Central memory CD8-positive, alpha-beta T cell (primary cell): Measurements from ENCODE around the gene LAMA3.

ENCODE experiments used
- ATAC-seq: fragments of 150-1000 bp; cut with Tn5 transposase; replicated peaks from 2 replicates; pipeline ENCODE4 v1.10.0; 2022; ENCODE audit warnings: mild to moderate bottlenecking, moderate FRiP score, moderate number of reproducible peaks; ENCODE audit not compliant: poor library complexity, severe bottlenecking; ENCODE audit errors: extremely low read depth
- DNase-seq, 2 donors: peaks; one replicate each; pipeline ENCODE4 v3.0.0; 2021; ENCODE audit warnings: low spot score in 2 of 2
- H3K27ac Mint-ChIP-seq: one replicate; pipeline ENCODE4 v1.8.0; 2022; ENCODE audit warnings: low read depth, mild to moderate bottlenecking, moderate library complexity, mixed read lengths
- H3K27me3 Mint-ChIP-seq: one replicate; pipeline ENCODE4 v1.8.0; 2022; ENCODE audit warnings: mixed read lengths
- H3K36me3 Mint-ChIP-seq: one replicate; pipeline ENCODE4 v1.8.0; 2022; ENCODE audit warnings: mild to moderate bottlenecking, moderate library complexity, mixed read lengths; ENCODE audit not compliant: insufficient read depth
- H3K4me1 Mint-ChIP-seq: one replicate; pipeline ENCODE4 v1.8.0; 2022; ENCODE audit warnings: mixed read lengths
- H3K4me3 Mint-ChIP-seq: one replicate; pipeline ENCODE4 v1.8.0; 2022; ENCODE audit warnings: mild to moderate bottlenecking, moderate library complexity, mixed read lengths
- H3K9me3 Mint-ChIP-seq: one replicate; pipeline ENCODE4 v1.8.0; 2022; ENCODE audit warnings: mixed read lengths

Gene LAMA3

DNA sequence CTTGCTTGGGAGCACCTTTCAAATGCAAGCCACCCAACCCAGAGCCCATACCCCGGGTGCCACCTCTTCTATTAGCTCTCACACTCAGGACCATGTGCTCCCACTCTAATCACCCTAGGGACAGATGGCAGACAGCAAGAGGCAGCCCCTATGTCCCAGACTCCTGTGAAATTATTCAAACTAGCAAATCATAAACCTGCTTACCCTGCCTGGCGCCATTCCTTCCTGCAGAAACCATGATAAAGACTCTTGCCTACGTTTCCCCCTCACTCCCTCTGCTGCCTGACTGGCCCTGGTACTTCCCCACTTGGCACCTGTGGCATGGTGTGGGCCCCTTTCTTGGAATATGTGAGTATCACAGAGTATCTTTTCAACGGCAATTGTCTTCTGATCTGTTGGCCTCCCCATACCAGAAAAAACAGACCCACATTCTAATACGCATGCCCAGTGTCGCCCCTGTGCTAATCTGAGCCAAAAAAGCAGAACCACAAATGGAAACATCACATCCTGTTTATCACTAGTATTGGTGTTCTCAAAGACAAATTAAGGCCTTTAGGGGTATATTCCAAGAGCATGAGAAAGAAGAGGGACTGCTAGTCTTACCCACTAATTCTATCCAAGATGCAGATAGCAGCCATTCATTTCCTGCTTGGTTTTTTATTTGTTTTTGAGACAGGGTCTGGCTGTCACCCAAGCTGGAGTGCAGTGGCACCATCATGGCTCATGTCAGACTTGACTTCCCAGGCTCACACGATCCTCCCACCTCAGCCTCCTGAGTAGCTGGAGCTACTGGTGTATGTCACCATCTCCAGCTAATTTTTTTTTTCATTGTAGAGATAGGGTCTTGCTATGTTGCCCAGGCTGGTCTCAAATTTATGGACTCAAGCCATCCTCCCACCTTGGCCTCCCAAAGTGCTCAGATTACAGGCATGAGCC, 281.2 kb downstream of the LAMA3 start:
- ATAC-seq (peak; percentile 59), DNase-seq (peak in 1 of 2 donors; percentile 51)
- peak overlapping the region; percentile 94 for H3K27ac Mint-ChIP-seq
- H3K4me1 Mint-ChIP-seq = peaks cover 81% of the 10 kb centered on the region
- peak overlapping the region; percentile 55 for H3K4me3 Mint-ChIP-seq
- H3K9me3 Mint-ChIP-seq = no peaks in the 10 kb centered on the region
- H3K27me3 Mint-ChIP-seq = no peaks in the 10 kb centered on the region
- H3K36me3 Mint-ChIP-seq = peaks cover 7% of the 10 kb centered on the region

DNA sequence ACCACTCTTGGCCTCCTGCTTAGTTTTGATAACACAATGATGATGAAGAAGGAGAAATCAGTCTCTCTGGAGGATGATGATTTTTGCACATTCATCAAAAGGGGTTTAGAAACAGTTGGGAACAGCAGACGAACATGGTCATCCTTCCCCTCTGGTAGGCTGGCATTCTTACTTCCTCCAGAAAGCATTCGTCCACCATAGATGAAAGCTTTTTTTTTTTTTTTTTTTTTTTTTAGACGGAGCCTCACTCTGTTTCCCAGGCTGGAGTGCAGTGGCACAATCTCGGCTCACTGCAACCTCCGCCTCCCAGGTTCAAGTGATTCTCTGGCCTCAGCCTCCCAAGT, 281.8 kb downstream of the LAMA3 start:
- H3K4me3 Mint-ChIP-seq = peak overlapping the region; percentile 55
- no peak for DNase-seq
- peak overlapping the region; percentile 94 for H3K27ac Mint-ChIP-seq
- H3K36me3 Mint-ChIP-seq = peaks cover 7% of the 10 kb centered on the region
- H3K4me1 Mint-ChIP-seq = peaks cover 76% of the 10 kb centered on the region
- no peak for ATAC-seq
- no peaks in the 10 kb centered on the region for H3K27me3 Mint-ChIP-seq
- no peaks in the 10 kb centered on the region for H3K9me3 Mint-ChIP-seq

DNA sequence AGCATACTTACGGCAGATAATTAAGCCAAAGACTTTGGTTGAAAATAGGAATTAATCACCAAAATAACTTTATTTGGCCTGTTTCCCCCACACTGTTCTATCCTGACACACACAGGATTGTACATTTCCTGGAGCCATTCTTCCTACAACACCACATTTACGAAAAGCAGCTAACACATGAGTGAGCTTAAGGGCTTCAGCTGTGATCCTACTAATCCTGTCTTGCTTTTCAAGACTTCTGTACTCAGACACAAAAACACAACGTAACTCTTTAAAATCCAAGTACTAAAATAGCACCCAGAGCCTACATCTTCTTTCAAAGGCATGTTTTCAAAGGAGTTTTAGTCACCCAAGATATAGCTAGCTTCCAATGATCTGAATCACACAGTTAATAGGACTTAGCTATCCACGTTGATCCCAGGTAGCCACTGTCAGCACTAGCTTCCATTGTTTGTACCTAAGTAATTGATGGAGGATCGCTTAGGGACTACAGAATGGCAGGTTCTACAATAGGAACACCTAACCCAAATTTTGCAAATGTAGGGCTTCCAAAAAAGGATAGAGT, 282.5 kb downstream of the LAMA3 start:
- no peak for DNase-seq
- no peak for ATAC-seq
- Mint-ChIP-seq H3K27me3 (no peaks in the 10 kb centered on the region), H3K4me1 (peaks cover 75% of the 10 kb centered on the region), H3K27ac (peak overlapping the region; percentile 95), H3K36me3 (peaks cover 7% of the 10 kb centered on the region), H3K9me3 (no peaks in the 10 kb centered on the region), H3K4me3 (no peak overlapping the region)

DNA sequence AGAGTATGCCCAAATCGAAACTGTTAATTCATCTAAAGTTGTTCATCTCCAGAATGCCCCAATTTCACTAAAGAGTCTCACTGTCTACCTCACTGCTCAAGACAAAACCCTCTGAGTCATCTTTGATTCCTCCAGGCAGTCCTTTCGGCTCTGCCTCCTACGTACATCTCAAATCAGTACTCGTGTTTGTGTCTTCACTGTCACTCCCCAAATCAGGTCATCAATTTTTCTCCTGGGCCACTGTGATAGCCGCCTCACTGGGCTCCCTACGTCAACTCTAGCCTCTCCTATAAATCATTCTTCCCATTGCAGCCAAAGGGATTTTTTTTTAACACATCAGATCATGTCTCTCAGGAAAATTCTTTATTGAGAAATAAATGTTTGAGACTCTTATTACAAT, 283.2 kb downstream of the LAMA3 start:
- Mint-ChIP-seq H3K36me3 (peaks cover 7% of the 10 kb centered on the region), H3K27ac (peak overlapping the region; percentile 95), H3K4me3 (peak overlapping the region; percentile 43), H3K4me1 (peaks cover 73% of the 10 kb centered on the region), H3K27me3 (no peaks in the 10 kb centered on the region), H3K9me3 (no peaks in the 10 kb centered on the region)
- DNase-seq (peak in 1 of 2 donors; percentile 15), ATAC-seq (peak; percentile 68)

DNA sequence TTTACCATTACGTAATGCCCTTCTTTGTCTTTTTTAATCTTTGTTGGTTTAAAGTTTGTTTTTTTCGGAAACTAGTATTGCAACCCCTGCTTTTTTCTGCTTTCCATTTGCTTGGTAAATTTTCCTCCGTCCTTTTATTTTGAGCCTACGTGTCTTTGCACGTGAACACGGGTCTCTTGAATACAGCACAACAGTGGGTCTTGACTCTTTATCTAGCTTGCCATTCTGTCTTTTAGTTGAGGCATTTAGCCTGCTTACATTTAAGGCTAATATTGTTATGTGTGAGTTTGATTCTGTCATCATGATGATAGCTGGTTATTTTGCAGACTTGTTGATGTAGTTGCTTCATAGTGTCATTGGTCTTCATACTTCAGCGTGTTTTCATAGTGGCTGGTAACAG, 287.9 kb downstream of the LAMA3 start:
- DNase-seq (no peak), ATAC-seq (no peak)
- Mint-ChIP-seq H3K27ac (no peak overlapping the region), H3K4me3 (no peak overlapping the region), H3K4me1 (peaks cover 43% of the 10 kb centered on the region), H3K27me3 (no peaks in the 10 kb centered on the region), H3K9me3 (no peaks in the 10 kb centered on the region), H3K36me3 (peaks cover 5% of the 10 kb centered on the region)

DNA sequence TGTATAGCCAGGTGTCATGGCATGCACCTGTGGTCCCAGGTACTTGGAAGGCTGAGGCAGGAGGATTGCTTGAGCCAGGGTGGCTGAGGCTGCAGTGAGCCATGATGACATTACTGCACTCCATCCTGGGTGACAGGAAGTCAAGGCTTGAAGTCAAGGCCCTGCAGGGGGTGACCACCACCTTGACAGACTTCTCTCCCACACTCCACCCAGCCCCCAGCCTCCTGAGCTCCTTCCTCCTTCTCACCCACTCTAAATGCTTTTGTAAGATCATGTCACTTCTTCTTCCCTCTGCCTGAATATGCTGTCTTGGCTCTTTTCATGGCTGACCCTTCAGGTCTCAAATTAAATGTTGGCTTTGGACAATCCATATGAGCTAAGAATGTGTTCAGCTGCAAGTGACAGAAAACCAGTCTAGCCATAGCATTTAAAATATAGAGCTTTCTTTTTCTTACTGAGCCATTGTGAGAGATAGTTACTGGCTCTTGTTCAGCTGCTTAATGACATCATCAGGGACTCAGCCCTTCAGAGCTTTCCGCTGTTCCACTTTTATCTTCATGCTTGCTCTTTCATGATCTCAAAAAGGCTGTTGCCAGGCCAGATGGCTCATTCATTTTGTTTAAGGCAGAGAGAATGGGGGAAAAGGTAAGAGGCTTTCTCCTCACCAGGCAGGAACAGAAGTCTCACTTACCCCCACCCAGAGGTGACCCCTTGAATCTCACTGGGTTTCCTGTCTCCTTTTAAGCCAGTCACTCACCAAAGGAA, 288.6 kb downstream of the LAMA3 start:
- Mint-ChIP-seq H3K4me1 (peaks cover 36% of the 10 kb centered on the region), H3K27me3 (no peaks in the 10 kb centered on the region), H3K36me3 (peaks cover 4% of the 10 kb centered on the region), H3K27ac (peak overlapping the region; percentile 77), H3K4me3 (peak overlapping the region; percentile 33), H3K9me3 (no peaks in the 10 kb centered on the region)
- ATAC-seq (no peak), DNase-seq (no peak)

DNA sequence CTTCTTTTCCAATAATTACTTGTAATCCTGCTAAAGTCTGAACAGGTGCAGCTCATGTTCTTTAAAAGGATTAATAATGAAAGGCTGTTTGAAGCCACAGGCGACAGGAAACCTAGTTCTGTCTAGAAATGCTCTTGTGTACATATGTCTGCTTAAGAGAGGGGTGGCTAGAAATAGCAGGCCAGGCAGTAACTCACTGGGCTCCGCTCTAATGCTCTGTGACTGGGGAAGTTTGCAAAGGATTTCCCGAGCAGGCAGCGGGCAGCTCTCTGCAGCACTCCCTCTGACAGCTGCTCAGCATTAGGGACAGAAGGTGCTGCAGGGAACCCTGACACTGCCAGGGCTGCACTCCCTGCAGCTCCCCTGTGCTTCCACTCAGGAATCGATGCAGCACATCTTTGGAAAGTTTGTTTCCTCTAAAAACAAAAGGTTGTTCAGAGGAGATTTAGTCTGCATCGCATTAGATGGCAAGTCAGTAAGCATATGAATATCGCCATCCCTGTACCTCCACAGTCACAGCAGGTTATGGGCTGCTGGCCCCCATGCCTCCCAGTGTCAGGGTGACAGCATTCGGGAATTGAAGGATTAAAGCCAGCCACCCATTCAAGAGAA, 292.2 kb downstream of the LAMA3 start:
- Mint-ChIP-seq H3K4me1 (peaks cover 20% of the 10 kb centered on the region), H3K9me3 (no peaks in the 10 kb centered on the region), H3K4me3 (no peak overlapping the region), H3K27ac (no peak overlapping the region), H3K36me3 (peaks cover 2% of the 10 kb centered on the region), H3K27me3 (no peaks in the 10 kb centered on the region)
- DNase-seq (no peak), ATAC-seq (no peak)

DNA sequence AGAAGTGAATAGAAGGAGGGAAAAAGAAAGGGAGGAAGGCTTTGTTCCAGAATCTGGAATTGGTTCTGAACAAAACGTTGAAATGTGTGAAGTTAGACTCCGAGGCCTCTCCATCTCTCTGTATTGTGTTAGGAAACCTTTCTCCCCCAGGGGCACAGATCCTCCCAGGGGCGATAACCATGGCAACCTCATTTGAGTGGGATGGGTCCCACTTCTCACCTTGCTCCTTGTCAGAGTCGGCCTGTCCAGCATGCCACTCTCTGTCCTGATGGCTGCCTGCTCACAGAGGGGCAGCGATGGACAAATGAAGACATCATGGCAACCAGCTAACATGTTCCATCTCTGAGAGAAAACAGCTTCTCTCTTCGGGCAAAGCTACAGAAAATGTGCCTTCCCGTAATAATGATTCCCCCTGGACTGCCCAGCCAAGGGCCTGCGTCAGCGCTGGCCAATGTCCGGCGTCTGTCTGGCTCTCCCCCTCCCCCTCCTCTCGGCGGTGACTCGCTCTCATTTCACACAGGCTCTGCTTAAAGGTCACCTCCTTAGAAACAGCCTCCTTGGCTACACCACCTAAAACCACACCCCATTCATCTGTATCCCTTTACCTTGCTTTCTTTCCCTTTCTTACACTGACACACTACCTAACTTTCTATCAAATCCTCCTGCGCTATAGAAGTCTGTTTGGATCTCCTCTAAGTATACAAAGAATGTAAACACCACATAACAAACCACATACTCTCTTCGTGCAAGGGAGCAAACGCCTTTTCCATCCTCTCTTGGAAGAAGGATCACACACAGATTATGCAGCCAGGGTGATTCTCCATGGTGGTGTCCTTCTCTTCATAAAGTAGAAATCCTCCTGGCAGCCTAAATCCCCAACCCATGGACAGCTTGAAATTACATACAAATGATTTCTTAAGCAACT, 293.2 kb downstream of the LAMA3 start:
- no peak overlapping the region for H3K4me3 Mint-ChIP-seq
- ATAC-seq (no peak), DNase-seq (no peak)
- peaks cover 2% of the 10 kb centered on the region for H3K36me3 Mint-ChIP-seq
- peaks cover 21% of the 10 kb centered on the region for H3K4me1 Mint-ChIP-seq
- H3K27me3 Mint-ChIP-seq = no peaks in the 10 kb centered on the region
- no peak overlapping the region for H3K27ac Mint-ChIP-seq
- H3K9me3 Mint-ChIP-seq = no peaks in the 10 kb centered on the region

DNA sequence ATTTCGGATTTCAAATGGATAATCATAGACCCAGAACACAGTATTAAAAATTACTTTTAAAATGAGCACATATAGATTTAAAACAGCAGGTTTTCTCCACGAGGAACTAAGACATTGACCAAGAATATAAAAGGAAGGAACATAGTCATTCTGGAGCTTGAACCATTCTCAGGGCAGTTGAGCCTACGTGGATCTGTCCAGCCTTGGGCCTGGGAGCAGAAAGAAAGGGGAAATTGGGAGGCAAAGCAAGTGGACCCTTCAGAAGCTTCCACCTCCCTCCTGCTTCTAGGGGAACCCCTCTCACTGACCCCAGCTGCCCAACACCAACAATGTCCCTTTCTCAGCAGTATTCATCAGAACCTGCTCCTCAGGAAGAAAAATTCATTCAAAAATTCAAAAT, 293.9 kb downstream of the LAMA3 start:
- peaks cover 18% of the 10 kb centered on the region for H3K4me1 Mint-ChIP-seq
- peaks cover 2% of the 10 kb centered on the region for H3K36me3 Mint-ChIP-seq
- DNase-seq = no peak
- no peaks in the 10 kb centered on the region for H3K9me3 Mint-ChIP-seq
- ATAC-seq = no peak
- H3K27ac Mint-ChIP-seq = no peak overlapping the region
- no peak overlapping the region for H3K4me3 Mint-ChIP-seq
- H3K27me3 Mint-ChIP-seq = no peaks in the 10 kb centered on the region

DNA sequence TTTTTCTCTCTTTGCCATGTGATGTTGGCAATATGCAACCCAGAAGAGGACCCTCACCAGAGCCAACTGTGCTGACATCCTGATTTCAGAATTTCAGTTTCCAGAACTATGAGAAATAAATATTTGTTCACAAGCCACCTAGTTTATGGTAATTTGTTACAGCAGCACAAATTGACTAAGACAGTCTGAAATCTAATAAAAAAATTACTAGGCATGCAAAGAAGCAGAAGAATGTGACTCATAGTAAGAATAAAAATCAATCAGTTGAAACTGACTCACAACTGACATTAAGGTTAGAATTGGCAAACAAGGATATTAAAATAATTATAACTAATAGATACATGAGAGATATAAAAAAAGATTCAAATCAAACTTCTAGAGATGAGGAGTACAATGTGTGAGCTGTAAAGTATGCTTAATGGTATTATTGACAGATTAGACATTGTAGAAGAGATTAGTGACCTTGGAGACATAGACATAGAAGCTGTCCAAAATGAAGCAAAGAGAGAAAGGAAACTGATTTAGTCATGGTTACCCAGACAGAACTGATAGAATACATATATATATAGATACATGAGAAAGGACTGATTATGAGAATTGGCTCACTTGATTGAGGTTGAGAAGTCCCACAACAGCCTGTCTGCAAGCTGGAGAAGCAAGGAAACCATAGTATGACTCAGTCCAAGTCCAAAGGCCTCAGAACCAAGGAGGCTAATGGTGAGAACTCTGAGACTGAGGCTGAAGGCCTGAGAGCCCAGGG, 297.5 kb downstream of the LAMA3 start:
- Mint-ChIP-seq H3K27ac (peak overlapping the region; percentile 23), H3K4me1 (peaks cover 40% of the 10 kb centered on the region), H3K36me3 (peaks cover 2% of the 10 kb centered on the region), H3K27me3 (no peaks in the 10 kb centered on the region), H3K9me3 (no peaks in the 10 kb centered on the region), H3K4me3 (no peak overlapping the region)
- no peak for DNase-seq
- no peak for ATAC-seq
